HepG2 (cell line): ENCODE results near the gene POU2F1. TPM values are rescaled to one million over a fixed set of nuclear protein-coding genes. Genes with fewer than 3 reads are reported as not detected.

Source experiments
- ATAC-seq: fragments of 200-7000 bp; cut with Tn5 transposase; 3 replicates; pipeline ENCODE4 v1.9.1; 2020; ENCODE audit warnings: mild to moderate bottlenecking, moderate library complexity
- BruUV-seq: library from RNA; stranded (reverse); fragments of 400-500 nt; replicated peaks from 2 replicates; lab custom pipeline; 2021; lab: Mats Ljungman, UMichigan
- CTCF ChIA-PET: fragments of 300-600 bp; formaldehyde crosslinking; extraction: SDS; loops from one replicate; lab custom pipeline; 2021; ENCODE audit warnings: low total read pairs, inconsistent platforms, low intra/inter-chr PET ratio; lab: Yijun Ruan, JAX
- POLR2A ChIA-PET: fragments of 350-600 bp; sonication (Branson Sonifier 250); formaldehyde crosslinking; loops from one replicate; lab custom pipeline; 2020; ENCODE audit warnings: antibody characterized with exemption, inconsistent platforms; lab: Yijun Ruan, JAX
- DNase-seq: peaks from one replicate; pipeline ENCODE4 v3.0.0-alpha.2; 2015; ENCODE audit warnings: low spot score
- FAIRE-seq: peaks from 3 replicates; lab custom pipeline; 2011; peaks lifted over from hg19 to GRCh38; lab: Jason Lieb, UNC
- H2AFZ ChIP-seq: one replicate; pipeline ENCODE4 v1.6.1; 2011; ENCODE audit warnings: low read length, inconsistent platforms
- H3K27ac ChIP-seq: fragments of 300-600 bp; 3 replicates; pipeline ENCODE4 v1.8.0; 2011; ENCODE audit warnings: mixed run types, mild to moderate bottlenecking, mixed read lengths, low read length, inconsistent platforms; ENCODE audit not compliant: insufficient read depth; ENCODE audit errors: extremely low read length
- H3K27me3 ChIP-seq, 2 experiments: fragments of 200-600 bp in 1 of 2; 2 replicates in 1 of 2; 3 replicates in 1 of 2; pipeline versions ENCODE4 v1.6.0 to v1.8.0; 2011; ENCODE audit warnings: low read length in 2 of 2, mild to moderate bottlenecking in 2 of 2, moderate library complexity in 2 of 2, inconsistent platforms in 1 of 2; ENCODE audit not compliant: insufficient read depth in 2 of 2, control insufficient read depth in 1 of 2
- H3K36me3 ChIP-seq, 2 experiments: fragments of 200-600 bp in 1 of 2; replicated peaks in 1 of 2; 2 replicates in 1 of 2; 3 replicates in 1 of 2; pipeline versions ENCODE4 v1.5.1 to v1.8.0; 2011; ENCODE audit warnings: low read length in 2 of 2, inconsistent platforms in 1 of 2; ENCODE audit not compliant: insufficient read depth in 2 of 2, control insufficient read depth in 1 of 2
- H3K4me1 ChIP-seq: 2 replicates; pipeline ENCODE4 v1.5.1; 2012; ENCODE audit warnings: low read length, inconsistent platforms; ENCODE audit not compliant: insufficient read depth
- H3K4me2 ChIP-seq: 2 replicates; pipeline ENCODE4 v1.6.0; 2011; ENCODE audit warnings: low read depth, low read length, inconsistent platforms
- H3K4me3 ChIP-seq, 3 experiments: fragments of 200-600 bp in 1 of 3; sonication (generic), shearing (Covaris generic) in 1 of 3; replicated peaks in 1 of 3; 2 replicates each; pipeline ENCODE4 v1.5.1; 2011 to 2016; ENCODE audit warnings: low read length in 3 of 3, inconsistent platforms in 2 of 3, low read depth in 2 of 3, mild to moderate bottlenecking in 2 of 3, control low read depth in 1 of 3, mixed read lengths in 1 of 3; ENCODE audit not compliant: insufficient read depth in 1 of 3
- H3K79me2 ChIP-seq: one replicate; pipeline ENCODE4 v1.6.1; 2011; ENCODE audit warnings: low read length, inconsistent platforms; ENCODE audit not compliant: insufficient read depth
- H3K9ac ChIP-seq: 2 replicates; pipeline ENCODE4 v1.6.0; 2011; ENCODE audit warnings: mild to moderate bottlenecking, low read depth, low read length, inconsistent platforms; ENCODE audit not compliant: insufficient read depth
- H3K9me3 ChIP-seq: 2 replicates; pipeline ENCODE4 v1.5.1; 2012; ENCODE audit warnings: mild to moderate bottlenecking, low read length
- H4K20me1 ChIP-seq: 2 replicates; pipeline ENCODE4 v1.6.0; 2011; ENCODE audit warnings: inconsistent platforms, mild to moderate bottlenecking, low read length, moderate library complexity; ENCODE audit not compliant: insufficient read depth
- CCDC6 ChIP-seq: sonication (generic); formaldehyde crosslinking; IDR thresholded peaks from 2 replicates; pipeline ENCODE4 v1.8.1; 2022; ENCODE audit warnings: mild to moderate bottlenecking, missing genetic modification reagents, moderate library complexity
- DRAP1 ChIP-seq: IDR thresholded peaks from 2 replicates; pipeline ENCODE4 v1.6.1; 2016; ENCODE audit warnings: missing genetic modification reagents, missing compliant biosample characterization
- FOXA3 ChIP-seq: IDR thresholded peaks from 2 replicates; pipeline ENCODE4 v1.6.1; 2016; ENCODE audit warnings: missing genetic modification reagents, missing compliant biosample characterization
- HMGXB3 ChIP-seq: sonication (generic); formaldehyde crosslinking; IDR thresholded peaks from 2 replicates; pipeline ENCODE4 v1.4.0; 2020; ENCODE audit warnings: missing genetic modification reagents, borderline replicate concordance
- MIXL1 ChIP-seq: IDR thresholded peaks from 2 replicates; pipeline ENCODE4 v1.6.1; 2016
- NCOR1 ChIP-seq: fragments of 200-600 bp; sonication (generic); IDR thresholded peaks from 2 replicates; pipeline ENCODE4 v1.7.0; 2017; ENCODE audit warnings: antibody characterized with exemption, low read length, borderline replicate concordance
- PTBP1 ChIP-seq: fragments of 200-400 bp; formaldehyde crosslinking; IDR thresholded peaks from 2 replicates; pipeline ENCODE4 v1.6.1; 2018; ENCODE audit warnings: low read length, low read depth; ENCODE audit not compliant: poor library complexity, severe bottlenecking
- ZNF484 ChIP-seq: sonication (generic); formaldehyde crosslinking; IDR thresholded peaks from 2 replicates; pipeline ENCODE4 v1.5.1; 2020; ENCODE audit warnings: mild to moderate bottlenecking, low read depth, missing genetic modification reagents, borderline replicate concordance
- ZNF569 ChIP-seq: sonication (generic); formaldehyde crosslinking; IDR thresholded peaks from 2 replicates; pipeline ENCODE4 v1.5.0; 2020; ENCODE audit warnings: mild to moderate bottlenecking, missing genetic modification reagents, moderate library complexity, borderline replicate concordance
- WGBS: methylation state at CpG from one replicate; pipeline ENCODE4 v1.1.6; 2017; ENCODE audit warnings: low lambda C conversion rate; 5-methylcytosine and 5-hydroxymethylcytosine counted together
- in situ Hi-C: cut with HindIII; loops from 2 replicates; pipeline ENCODE4 v1.10.0; 2017; ENCODE audit warnings: low pct_unique_long_range_greater_than_20kb; ENCODE audit not compliant: extremely low pct_ligation_motif_present
- intact Hi-C: fragments of 100-400 bp; cut with micrococcal nuclease; formaldehyde crosslinking; loops from one replicate; pipeline ENCODE4 v1.10.0; 2022; ENCODE audit not compliant: unreplicated experiment
- polyA plus RNA-seq, 8 experiments: library from polyadenylated mRNA; depleted of rRNA in 3 of 8; stranded (reverse) in 7 of 8; unstranded in 1 of 8; fragments of >200 nt; fragmentation: Illumina TruSeq in 4 of 8; extraction: Trizol in 4 of 8; gene quantifications; 2 replicates each; pipeline versions ENCODE4 v1.2.1 to v1.2.3, GENCODE V29; 2011 to 2016; ENCODE audit warnings: low read depth in 4 of 8, missing spikeins in 1 of 8, mixed read lengths in 1 of 8; ENCODE audit not compliant: insufficient read depth in 1 of 8
- total RNA-seq, 5 experiments: library from RNA; depleted of rRNA; stranded (reverse); fragments of >200 nt; fragmentation: Illumina TruSeq; extraction: Trizol; gene quantifications; 2 replicates each; pipeline ENCODE4 v1.2.3, GENCODE V29; 2016; ENCODE audit warnings: low read depth in 1 of 5

Gene POU2F1
- total and polyA plus RNA-seq, 2 of the 13 experiments (the other 11 are each of a cell fraction or from before 2014, with no cell fraction given): 10.2 to 13.0 TPM

- no peak for ATAC-seq
- H3K79me2 ChIP-seq: no peaks in the 10 kb centered on the region
- no peaks in the 10 kb centered on the region for H3K36me3 ChIP-seq
- ChIA-PET POLR2A (no interaction called here), CTCF (interaction anchor here (1.5 to 2.2 kb wide), 3 partner anchors 41 to 376 kb away, joined by 11 to 21 read pairs (median 19); no protein-coding TSS in a partner anchor)
- H3K4me3 ChIP-seq: peak overlapping the region in 1 of 3 experiments; percentile 36; a peak in 1 of 6 replicates
- no peak overlapping the region for H3K27ac ChIP-seq
- H3K4me1 ChIP-seq: peaks cover 20% of the 10 kb centered on the region
- BruUV-seq: no TSS peak
- H3K9me3 ChIP-seq: no peaks in the 10 kb centered on the region
- in situ Hi-C loops (loop anchor here (5.0 to 10.0 kb wide), 2 partner anchors 376 to 558 kb away; no protein-coding TSS in a partner anchor), intact Hi-C loops (loop anchor here (1.0 to 2.0 kb wide), 4 partner anchors 42 to 377 kb away; no protein-coding TSS in a partner anchor)
- FAIRE-seq: no peak
- no peaks in the 10 kb centered on the region for H4K20me1 ChIP-seq
- TF ChIP-seq MIXL1 (no peak), CCDC6 (CRISPR knock-in tag) (no peak), FOXA3 (CRISPR knock-in tag) (no peak), DRAP1 (CRISPR knock-in tag) (no peak), NCOR1 (no peak), ZNF569 (CRISPR knock-in tag) (no peak), PTBP1 (no peak), ZNF484 (CRISPR knock-in tag) (no peak), HMGXB3 (CRISPR knock-in tag) (no peak)
- WGBS: 20% methylated on average over 9 of the region's 9 CpGs
- H2AFZ ChIP-seq: no peak overlapping the region
- peaks cover 0 to 31% of the 10 kb centered on the region in 2 experiments; a peak in 2 of 5 replicates for H3K27me3 ChIP-seq
- peak overlapping the region; percentile 42 for H3K4me2 ChIP-seq
- no peak for DNase-seq
- no peak overlapping the region; the same call in 1 of the 2 replicates for H3K9ac ChIP-seq
These were observed 222.3 kb downstream of the POU2F1 start for GRCh38 chr1:167442854-167443565.
